Measurements from ENCODE around the gene MYO16. TPM values are rescaled to one million over a fixed set of nuclear protein-coding genes. Genes with fewer than 3 reads are reported as not detected.

The MYO16 gene
- total RNA-seq, 1 experiment from 2014 or later, result not detected

DNA sequence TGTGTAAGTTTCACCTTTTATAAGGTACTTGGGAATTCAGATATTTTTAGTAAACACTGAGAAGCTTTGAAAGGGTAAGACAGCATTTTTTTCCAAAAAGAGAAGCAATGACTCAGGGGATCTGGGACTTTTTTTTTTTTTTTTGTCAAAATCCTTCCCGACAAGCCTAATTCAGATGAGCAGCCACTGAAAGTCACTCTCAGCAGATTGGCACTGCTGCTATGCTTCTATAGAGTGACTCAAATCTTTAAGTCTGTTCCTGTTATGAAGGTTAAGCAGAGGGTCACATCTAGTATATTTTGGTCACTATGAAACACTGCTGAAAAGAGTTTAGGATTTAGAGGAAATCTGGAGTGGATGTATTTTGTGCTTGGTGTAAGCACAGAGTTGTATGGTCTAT, 571.1 kb downstream of the MYO16 start:
- Histone ChIP-seq H2BK120ac (ENCODE audit: low read depth, low read length, poor library complexity, severe bottlenecking) (no peak overlapping the region), H3K27me3 (ENCODE audit: insufficient read depth, low read length) (no peaks in the 10 kb centered on the region), H3K14ac (ENCODE audit: insufficient read depth, low read length) (no peak overlapping the region), H3K23me2 (ENCODE audit: insufficient read length, low read depth, low read length, poor library complexity, severe bottlenecking) (no peaks in the 10 kb centered on the region), H3K27ac (ENCODE audit: insufficient read length, low read depth, low read length) (no peak overlapping the region), H3K4me2 (ENCODE audit: insufficient read depth, insufficient read length, low read length) (no peak overlapping the region), H2AK5ac (ENCODE audit: insufficient read length, low read length) (no peak overlapping the region), H4K8ac (replicated peaks; ENCODE audit: insufficient read length, low read depth, low read length) (no peak overlapping the region), H4K5ac (ENCODE audit: insufficient read length, low read depth, low read length) (no peak overlapping the region), H2AFZ (ENCODE audit: low read length) (no peak overlapping the region), H3K9ac (ENCODE audit: extremely low read depth, insufficient read length, low read length) (no peak overlapping the region), H4K20me1 (ENCODE audit: control insufficient read depth, insufficient read depth, insufficient read length) (no peaks in the 10 kb centered on the region), H2BK12ac (ENCODE audit: insufficient read length, low read depth, low read length) (no peak overlapping the region), H3T11ph (ENCODE audit: low read length) (no peak overlapping the region), H2BK15ac (ENCODE audit: low read depth, low read length) (no peak overlapping the region), H3K9me3 (ENCODE audit: control insufficient read depth, low read depth, low read length) (no peaks in the 10 kb centered on the region), H2BK5ac (ENCODE audit: insufficient read length, low read length) (no peak overlapping the region), H3K23ac (ENCODE audit: insufficient read length, low read depth, low read length) (no peak overlapping the region), H2BK20ac (ENCODE audit: low read depth, low read length, poor library complexity, severe bottlenecking) (no peak overlapping the region), H3K18ac (ENCODE audit: insufficient read length, low read depth, low read length) (no peak overlapping the region), H3K4me1 (ENCODE audit: insufficient read depth, low read length) (no peaks in the 10 kb centered on the region), H4K91ac (ENCODE audit: insufficient read length, low read depth, low read length) (no peak overlapping the region), H3K79me1 (ENCODE audit: insufficient read depth, low read depth, low read length, poor library complexity, severe bottlenecking) (no peaks in the 10 kb centered on the region), H3K4ac (ENCODE audit: low read depth, low read length) (no peak overlapping the region), H3K56ac (ENCODE audit: insufficient read length, low read depth, low read length) (no peak overlapping the region), H3K79me2 (ENCODE audit: insufficient read depth, low read length) (no peaks in the 10 kb centered on the region)
- no peaks in the 10 kb centered on the region for H3K9me3 Mint-ChIP-seq
- no peaks in the 10 kb centered on the region; the same call in 1 of the 2 replicates for H3K27me3 Mint-ChIP-seq (ENCODE audit: low read depth)
- no peak overlapping the region for H3K27ac Mint-ChIP-seq
- DNase-seq, result no peak
- no peak for TF ChIP-seq CTCF (conservative IDR thresholded peaks at IDR 0.05)
- peaks cover 14 to 18% of the 10 kb centered on the region in 2 experiments for H3K4me1 Mint-ChIP-seq
- H3K4me3 Mint-ChIP-seq, result no peak overlapping the region
- WGBS (ENCODE audit: extremely low coverage, insufficient read length, low lambda C conversion rate), result no CpG with 5 or more reads among the region's 1 CpG
- H3K36me3 Mint-ChIP-seq (ENCODE audit: insufficient read depth in 1 of 3, low read depth in 3 of 3), result no peaks in the 10 kb centered on the region
